VCaP (cell line): Measurements from ENCODE around the gene CIBAR2.
"Not testable (repeated sequence)": the region's sequence is repeated elsewhere in the genome, so short reads cannot be mapped to it uniquely, and the experiment has no call there.

ENCODE experiments used
- H3K27ac ChIP-seq: fragments of 450-650 bp; 2 replicates; pipeline ENCODE4 v1.5.1; 2017
- TF ChIP-seq, protein P1 (sequence below): fragments of 450-650 bp; conservative IDR thresholded peaks from 2 replicates; pipeline ENCODE4 v1.5.1; 2017; ENCODE audit warnings: mild to moderate bottlenecking, moderate library complexity

The CIBAR2 gene

DNA sequence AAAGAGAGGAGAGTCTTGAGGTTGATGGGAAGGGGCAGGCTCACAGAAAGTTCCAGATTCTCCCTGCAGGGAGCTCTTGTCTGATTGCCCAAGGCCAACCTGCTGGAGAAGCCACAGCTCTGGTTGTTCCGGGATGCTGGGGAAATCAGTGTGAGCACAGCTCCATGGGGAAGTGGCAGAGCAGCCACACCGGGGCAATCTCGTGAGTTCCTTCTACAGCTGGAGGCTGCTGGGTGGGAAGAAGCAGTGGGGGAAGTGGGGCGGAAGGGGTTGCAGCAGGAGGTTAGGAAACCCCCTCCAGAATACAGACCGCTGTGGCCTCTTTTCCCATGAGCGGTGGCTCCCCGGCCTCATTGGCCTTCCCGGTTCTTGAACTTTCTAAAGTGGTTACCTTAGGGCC lies 50.7 kb downstream of the CIBAR2 start:
- TF ChIP-seq, protein P1, sequence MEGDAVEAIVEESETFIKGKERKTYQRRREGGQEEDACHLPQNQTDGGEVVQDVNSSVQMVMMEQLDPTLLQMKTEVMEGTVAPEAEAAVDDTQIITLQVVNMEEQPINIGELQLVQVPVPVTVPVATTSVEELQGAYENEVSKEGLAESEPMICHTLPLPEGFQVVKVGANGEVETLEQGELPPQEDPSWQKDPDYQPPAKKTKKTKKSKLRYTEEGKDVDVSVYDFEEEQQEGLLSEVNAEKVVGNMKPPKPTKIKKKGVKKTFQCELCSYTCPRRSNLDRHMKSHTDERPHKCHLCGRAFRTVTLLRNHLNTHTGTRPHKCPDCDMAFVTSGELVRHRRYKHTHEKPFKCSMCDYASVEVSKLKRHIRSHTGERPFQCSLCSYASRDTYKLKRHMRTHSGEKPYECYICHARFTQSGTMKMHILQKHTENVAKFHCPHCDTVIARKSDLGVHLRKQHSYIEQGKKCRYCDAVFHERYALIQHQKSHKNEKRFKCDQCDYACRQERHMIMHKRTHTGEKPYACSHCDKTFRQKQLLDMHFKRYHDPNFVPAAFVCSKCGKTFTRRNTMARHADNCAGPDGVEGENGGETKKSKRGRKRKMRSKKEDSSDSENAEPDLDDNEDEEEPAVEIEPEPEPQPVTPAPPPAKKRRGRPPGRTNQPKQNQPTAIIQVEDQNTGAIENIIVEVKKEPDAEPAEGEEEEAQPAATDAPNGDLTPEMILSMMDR = no peak
- H3K27ac ChIP-seq = no peak overlapping the region

DNA sequence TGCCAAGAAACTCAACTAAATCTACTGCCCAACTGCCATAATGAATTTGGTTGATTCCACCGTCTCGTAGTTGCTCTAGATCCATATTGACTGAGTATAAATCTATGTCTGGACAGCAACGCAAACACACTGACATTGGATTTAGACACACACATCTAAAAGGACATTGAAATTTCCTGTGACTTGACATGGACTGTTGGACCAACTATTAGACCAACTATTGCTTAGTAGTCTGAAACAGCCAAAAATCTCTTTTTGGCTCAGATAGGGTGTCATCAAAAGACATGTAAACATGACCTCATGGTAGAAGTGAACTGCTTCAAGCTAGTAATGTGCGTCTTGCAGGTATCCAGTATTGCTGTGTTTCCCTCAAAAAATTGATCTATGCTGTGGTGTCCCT lies 53.4 kb downstream of the CIBAR2 start:
- no peak overlapping the region for H3K27ac ChIP-seq
- TF ChIP-seq, protein P1 = no peak

DNA sequence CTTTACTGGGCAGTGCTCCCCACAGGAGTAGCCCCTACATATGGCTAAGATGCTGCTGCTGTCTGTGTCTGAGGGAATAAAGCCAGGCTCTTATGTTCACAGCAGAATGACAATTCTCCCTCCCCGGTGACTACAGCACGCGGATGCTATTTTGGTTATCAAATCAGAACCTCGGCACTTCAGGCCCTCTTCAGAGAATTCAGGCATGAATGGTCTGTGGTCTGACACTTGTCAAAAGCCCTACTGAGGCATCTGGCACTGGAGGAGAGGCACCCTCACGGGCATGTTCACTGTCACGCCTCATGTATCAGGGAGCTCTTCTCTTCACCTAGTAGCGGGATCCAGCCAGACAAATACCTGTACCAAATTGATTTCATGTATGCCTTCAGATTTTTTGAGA lies 54.3 kb downstream of the CIBAR2 start:
- H3K27ac ChIP-seq = no peak overlapping the region
- TF ChIP-seq, protein P1 = no peak

DNA sequence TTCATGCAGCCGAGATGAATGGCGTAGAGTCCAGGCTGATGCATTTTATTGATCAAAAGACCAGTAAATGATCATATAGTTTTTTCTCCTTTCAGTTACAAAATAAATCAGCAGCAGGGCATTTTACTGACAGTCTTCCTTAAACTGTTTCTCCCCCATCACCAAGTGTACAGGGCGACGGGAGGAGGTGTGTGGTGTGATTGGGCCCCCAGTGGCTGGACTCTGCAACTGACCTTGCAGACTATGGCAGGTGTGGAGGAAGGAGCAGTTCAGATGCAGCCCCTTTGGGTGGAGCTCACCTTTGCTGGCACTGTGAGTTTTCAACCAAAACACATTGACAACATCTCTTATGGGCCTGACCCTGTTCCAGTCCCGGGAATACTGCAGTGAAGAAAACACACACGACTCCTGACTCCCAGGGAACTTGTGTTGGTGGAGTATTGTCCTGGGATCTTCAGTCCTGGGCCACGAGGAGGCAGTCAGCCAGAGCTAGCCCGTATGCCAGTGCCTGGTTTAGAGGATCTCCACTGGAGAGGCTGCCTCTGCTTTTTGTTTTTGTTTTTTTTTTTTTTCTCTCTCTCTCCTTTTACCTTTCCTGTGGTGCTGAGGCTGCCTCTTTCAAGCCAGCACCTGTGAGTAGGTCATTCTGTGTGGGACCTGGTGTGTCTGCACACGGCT lies 54.9 kb downstream of the CIBAR2 start:
- no peak overlapping the region for H3K27ac ChIP-seq
- TF ChIP-seq, protein P1 = peak; percentile 22

DNA sequence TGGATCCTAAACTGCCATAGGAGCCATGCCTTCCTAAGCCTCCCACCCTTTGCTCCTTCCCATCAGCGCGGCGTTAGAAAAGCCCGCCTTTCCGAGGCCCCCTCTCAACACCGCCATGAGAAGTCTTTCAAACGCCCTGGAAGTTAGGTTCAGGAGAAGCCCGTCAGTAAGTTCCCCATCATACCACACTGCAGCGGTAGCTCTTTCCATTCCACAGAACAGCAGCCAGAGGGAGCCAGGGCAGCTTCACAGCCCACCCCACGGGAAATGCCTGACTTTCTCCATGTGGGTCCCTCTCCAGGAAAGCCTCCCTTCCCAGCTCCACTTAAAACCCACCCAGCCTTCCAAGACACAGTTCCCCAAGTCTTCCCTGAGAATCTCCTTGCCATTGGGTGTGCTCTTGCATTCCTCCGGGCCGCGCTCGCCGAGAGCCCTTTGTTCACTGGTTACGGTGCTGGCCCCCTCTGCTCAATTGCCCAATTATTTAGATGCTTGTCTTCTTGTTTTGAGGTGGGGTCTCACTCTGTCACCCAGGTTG lies 56.0 kb downstream of the CIBAR2 start:
- TF ChIP-seq, protein P1 = no peak
- H3K27ac ChIP-seq = no peak overlapping the region

DNA sequence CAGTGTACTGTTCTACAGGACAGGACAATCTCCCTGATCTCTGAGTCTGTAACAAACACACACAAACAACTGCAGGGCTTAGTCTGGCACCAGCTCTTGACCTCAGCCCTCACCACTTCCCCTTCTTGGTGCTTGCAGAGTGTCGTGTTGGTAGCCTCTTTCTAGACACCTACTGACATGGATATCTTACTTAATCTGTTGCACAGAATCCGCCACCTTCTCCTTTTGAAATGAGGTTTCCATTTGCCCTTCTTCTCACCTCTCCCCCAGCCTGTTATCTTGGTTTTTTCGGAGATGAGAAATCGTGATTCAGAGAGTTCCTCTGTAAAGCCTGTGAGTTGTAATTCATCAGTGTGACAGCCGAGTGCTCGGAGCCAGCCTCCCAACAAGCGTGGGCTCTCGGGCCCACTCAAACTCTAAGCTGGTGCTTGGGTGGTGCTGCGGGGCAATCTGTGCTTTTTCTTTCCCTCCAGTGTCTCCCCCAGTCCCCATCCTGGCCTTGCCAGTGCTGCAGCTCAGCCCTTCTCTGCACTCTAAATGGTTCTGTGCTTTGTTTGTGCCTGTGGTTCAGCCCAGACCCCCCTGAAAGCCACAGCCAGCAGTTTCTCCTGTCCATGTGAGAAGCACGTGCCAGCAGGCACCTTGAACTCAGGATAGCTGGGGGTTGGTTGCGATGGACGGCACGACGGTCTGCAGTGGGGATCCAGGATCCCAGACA lies 56.6 kb downstream of the CIBAR2 start:
- H3K27ac ChIP-seq = 0 out of 2 replicates have a peak overlapping the region, but pooled peaks have one; percentile 11

DNA sequence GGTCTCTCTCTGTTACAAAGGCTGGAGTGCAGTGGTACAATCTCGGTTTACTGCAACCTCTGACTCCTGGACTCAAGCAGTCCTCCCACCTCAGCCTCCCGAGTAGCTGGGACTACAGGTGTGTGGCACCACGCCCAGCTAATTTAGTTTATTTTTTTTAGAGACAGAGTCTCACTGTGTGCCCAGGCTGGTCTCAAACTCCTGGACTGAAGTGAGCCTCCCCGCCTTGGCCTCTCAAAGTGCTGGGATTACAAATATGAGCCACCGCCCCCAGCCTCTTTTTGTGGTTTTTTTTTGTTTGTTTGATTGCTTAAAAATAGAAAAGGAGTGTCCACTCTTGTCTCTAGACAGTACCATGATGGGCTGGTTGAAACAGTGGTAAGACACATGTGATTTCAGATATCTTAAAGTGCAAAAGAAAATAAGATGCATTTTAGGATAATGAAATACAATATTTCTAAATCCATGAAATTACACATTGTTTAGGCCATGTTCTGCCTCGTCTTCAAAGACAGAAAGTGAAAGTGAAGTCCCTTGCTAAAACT lies 57.3 kb downstream of the CIBAR2 start:
- TF ChIP-seq, protein P1 = no peak
- 0 out of 2 replicates have a peak overlapping the region, but pooled peaks have one; percentile 11 for H3K27ac ChIP-seq

More for the DNA sequence above, 56.6 kb downstream of the CIBAR2 start:
- TF ChIP-seq, protein P1 = no peak

DNA sequence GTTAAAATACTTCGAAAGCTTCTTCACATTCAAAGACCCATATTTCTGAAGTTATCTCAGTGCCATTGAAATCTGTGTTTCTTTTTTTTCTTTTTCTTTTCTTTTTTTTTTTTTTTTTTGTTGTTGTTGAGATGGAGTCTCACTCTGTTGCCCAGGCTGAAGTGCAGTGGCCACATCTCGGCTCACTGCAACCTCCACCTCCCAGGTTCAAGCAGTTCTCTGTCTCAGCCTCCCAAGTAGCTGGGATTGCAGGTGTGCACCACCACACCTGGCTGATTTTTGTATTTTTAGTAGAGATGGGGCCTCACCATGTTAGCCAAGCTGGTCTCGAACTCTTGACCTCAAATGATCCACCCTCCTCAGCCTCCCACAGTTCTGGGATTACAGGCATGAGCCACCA lies 58.0 kb downstream of the CIBAR2 start:
- not testable (repeated sequence) for H3K27ac ChIP-seq
